DLD1 (cell line): ENCODE data around the gene NES.

Source experiments
- in situ Hi-C: cut with HindIII; loops from 2 replicates; pipeline ENCODE4 v1.10.0; 2017; ENCODE audit warnings: low sequenced_read_pairs

The NES gene

DNA sequence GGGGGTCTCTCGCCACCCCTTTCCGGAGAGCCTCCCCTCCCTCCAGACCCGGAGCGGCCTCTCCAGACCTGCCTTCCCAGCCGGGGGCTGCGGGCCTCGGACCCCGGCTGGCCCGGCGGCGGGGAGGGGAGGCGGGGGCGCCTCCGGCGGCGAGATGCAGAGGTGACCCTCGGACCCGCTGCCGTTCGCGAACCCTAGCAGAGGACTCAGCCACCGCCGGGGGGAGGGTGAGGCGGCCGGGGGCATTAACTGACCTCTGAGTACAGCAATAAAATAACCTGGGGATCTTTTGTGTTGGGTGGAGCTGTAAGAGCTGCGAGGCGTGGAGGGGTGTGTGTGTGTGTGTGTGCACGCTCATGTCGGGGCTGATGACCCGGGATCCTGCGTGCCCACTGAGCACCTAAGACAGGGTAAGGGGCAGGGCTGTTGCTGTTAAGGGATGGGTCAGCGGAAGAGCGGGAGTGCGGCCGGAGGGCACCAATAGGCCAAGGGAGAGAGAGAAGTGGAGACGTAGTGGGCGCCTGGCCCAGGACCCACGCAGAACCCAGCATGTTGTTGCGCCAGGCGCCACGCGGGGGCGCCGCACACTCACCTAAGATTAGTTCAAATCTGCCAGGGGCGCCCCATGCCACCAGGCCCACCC, 51.6 kb downstream of the NES start:
- in situ Hi-C loops: no loop called here

GRCh38 chr1:156624814-156625435, 52.3 kb downstream of the NES start:
- in situ Hi-C loops: no loop called here

DNA sequence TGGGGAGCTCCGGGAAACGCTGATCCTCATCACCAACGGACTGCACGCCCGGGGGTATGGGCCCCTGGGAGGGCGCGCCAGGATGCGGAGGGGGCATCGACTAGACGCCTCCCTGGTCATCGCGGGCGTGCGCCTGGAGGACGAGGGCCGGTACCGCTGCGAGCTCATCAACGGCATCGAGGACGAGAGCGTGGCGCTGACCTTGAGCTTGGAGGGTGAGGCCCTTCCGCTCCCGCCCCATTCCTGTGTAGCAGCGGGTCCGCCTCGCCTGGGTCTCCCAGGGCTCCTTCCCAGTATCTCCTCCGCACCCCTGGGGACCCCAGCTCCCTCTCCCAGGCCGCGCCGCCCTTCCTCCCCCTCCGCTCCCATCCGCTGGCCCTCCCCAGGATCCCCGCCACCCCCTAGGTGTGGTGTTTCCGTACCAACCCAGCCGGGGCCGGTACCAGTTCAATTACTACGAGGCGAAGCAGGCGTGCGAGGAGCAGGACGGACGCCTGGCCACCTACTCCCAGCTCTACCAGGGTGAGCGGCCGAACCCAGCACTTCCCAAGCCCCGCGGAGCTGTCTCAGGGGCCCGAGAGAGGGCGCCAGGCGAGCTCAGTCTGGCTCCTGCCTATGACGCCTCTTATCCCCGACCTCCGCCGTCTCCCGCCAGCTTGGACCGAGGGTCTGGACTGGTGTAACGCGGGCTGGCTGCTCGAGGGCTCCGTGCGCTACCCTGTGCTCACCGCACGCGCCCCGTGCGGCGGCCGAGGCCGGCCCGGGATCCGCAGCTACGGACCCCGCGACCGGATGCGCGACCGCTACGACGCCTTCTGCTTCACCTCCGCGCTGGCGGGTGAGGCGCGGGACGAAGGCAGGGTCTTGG, 53.0 kb downstream of the NES start:
- in situ Hi-C loops: no loop called here

- in situ Hi-C loops: no loop called here
These were observed 54.5 kb downstream of the NES start for GRCh38 chr1:156622581-156623297.

DNA sequence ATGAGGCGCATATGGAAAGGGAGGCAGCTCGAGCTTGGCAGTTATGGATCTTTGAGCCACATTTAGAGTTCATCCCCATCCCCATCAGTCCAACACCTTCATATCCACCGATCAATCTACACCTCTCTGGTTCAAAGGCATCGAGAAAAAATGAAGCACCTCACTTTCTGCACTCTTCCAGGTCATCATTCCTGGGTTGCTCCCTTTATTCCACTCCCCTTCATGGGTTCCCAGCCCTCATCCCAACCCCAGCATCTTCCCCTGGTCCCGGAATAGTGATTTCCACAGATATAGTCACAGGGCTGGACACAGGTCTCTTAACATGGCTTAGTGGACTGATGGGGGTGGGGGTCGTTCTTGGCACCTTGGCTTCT, 57.6 kb downstream of the NES start:
- in situ Hi-C loops: no loop called here

DNA sequence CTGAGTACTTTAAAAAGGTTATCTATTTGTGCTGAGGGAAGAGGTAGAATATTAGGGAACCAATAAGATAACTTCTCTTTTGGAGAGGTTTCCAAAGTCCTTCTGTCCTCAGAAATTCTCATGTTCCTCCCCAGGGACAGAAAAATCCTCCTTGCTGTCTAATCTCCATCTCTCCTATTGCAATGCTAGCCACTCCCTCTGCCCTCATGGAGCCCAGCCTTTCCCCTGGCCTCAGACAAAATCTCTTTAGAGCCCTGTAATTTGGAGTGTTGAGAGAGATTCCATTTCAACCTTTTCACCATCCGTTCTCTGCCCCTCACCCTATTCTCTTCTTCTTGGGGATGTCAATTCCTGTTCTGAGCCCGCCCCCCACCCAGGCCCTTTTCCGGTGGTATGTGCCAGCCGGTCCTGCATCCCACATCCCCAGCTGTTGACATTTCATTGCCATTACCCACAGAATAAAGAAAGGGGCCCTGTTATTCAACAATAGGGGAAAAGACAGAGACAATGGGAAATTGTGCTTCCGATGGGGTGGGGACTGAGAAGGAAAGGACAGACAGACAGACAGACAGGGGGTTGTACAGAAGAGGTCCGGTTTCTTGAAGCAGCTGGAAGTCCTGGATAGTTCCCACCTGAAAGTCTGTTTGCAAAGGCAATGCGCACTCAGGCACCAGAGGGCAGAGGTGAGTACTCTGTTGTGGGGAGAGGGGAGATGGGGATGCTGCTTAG, 58.2 kb downstream of the NES start, which contains the start of gene HAPLN2:
HAPLN2 (plus strand) TSS at position 563 of the 729 bp plus-strand sequence. CDS start 4,076 bp downstream, outside the sequence.
- in situ Hi-C loops: no loop called here
